Eye (tissue), 1 donor: ENCODE results near the gene BTBD10.

ENCODE experiments used
- DNase-seq: peaks from one replicate; pipeline ENCODE4 v3.0.0-alpha.2; 2015

BTBD10 gene

GRCh38 chr11:13338019-13338426 lies 125.0 kb downstream of the BTBD10 start:
- DNase-seq: peak; percentile 31
